ENCODE results near the gene RAB11A.

RAB11A gene

GRCh38 chr15:65909831-65910230, 40.5 kb downstream of the RAB11A start:
- no peak for DNase-seq
- ATAC-seq (ENCODE audit: insufficient read depth, low read depth) = no peak
- no peak for TF ChIP-seq EZH2 (IDR thresholded peaks at IDR 0.05; ENCODE audit: borderline replicate concordance, low read depth, low read length, severe bottlenecking)
- no peak for TF ChIP-seq CTCF (IDR thresholded peaks at IDR 0.05; ENCODE audit: borderline replicate concordance, extremely low read depth, low read length, poor library complexity, severe bottlenecking)
- H3K9me3 ChIP-seq (ENCODE audit: insufficient read depth, low read length, severe bottlenecking) = no peaks in the 10 kb centered on the region
- no peaks in the 10 kb centered on the region for H3K79me2 ChIP-seq (ENCODE audit: insufficient read depth, low read length)
- H3K27ac ChIP-seq (ENCODE audit: low read length) = no peak overlapping the region
- H2AFZ ChIP-seq (ENCODE audit: low read depth, low read length) = no peak overlapping the region
- no peak overlapping the region for H3K4me3 ChIP-seq (ENCODE audit: low read depth in 1 of 2, low read length in 2 of 2)
- no peaks in the 10 kb centered on the region for H3K27me3 ChIP-seq (ENCODE audit: insufficient read depth, low read length, poor library complexity)
- no peaks in the 10 kb centered on the region for H3K4me1 ChIP-seq (ENCODE audit: insufficient read depth, low read length)
- no peaks in the 10 kb centered on the region for H4K20me1 ChIP-seq (ENCODE audit: insufficient read depth, low read length)
- H3K36me3 ChIP-seq (ENCODE audit: insufficient read depth, low read length) = peaks cover 8% of the 10 kb centered on the region
- H3K9ac ChIP-seq (ENCODE audit: low read depth, low read length) = no peak overlapping the region
- no peak overlapping the region for H3K4me2 ChIP-seq (ENCODE audit: insufficient read depth, low read length)

- Histone ChIP-seq H3K27ac (ENCODE audit: low read length) (no peak overlapping the region), H3K79me2 (ENCODE audit: insufficient read depth, low read length) (no peaks in the 10 kb centered on the region), H3K4me3 (ENCODE audit: low read depth in 1 of 2, low read length in 2 of 2) (no peak overlapping the region), H3K4me2 (ENCODE audit: insufficient read depth, low read length) (no peak overlapping the region), H3K9ac (ENCODE audit: low read depth, low read length) (no peak overlapping the region), H2AFZ (ENCODE audit: low read depth, low read length) (no peak overlapping the region), H4K20me1 (ENCODE audit: insufficient read depth, low read length) (no peaks in the 10 kb centered on the region), H3K4me1 (ENCODE audit: insufficient read depth, low read length) (no peaks in the 10 kb centered on the region), H3K27me3 (ENCODE audit: insufficient read depth, low read length, poor library complexity) (no peaks in the 10 kb centered on the region), H3K9me3 (ENCODE audit: insufficient read depth, low read length, severe bottlenecking) (no peaks in the 10 kb centered on the region), H3K36me3 (ENCODE audit: insufficient read depth, low read length) (peaks cover 8% of the 10 kb centered on the region)
- no peak for DNase-seq
- TF ChIP-seq EZH2 (IDR thresholded peaks at IDR 0.05; ENCODE audit: borderline replicate concordance, low read depth, low read length, severe bottlenecking) = no peak
- TF ChIP-seq CTCF (IDR thresholded peaks at IDR 0.05; ENCODE audit: borderline replicate concordance, extremely low read depth, low read length, poor library complexity, severe bottlenecking) = no peak
- no peak for ATAC-seq (ENCODE audit: insufficient read depth, low read depth)
Observed at GRCh38 chr15:65910341-65910740, 41.0 kb downstream of the RAB11A start.

- Histone ChIP-seq H3K4me2 (ENCODE audit: insufficient read depth, low read length) (no peak overlapping the region), H3K4me1 (ENCODE audit: insufficient read depth, low read length) (no peaks in the 10 kb centered on the region), H3K9ac (ENCODE audit: low read depth, low read length) (no peak overlapping the region), H3K27ac (ENCODE audit: low read length) (no peak overlapping the region), H3K4me3 (ENCODE audit: low read depth in 1 of 2, low read length in 2 of 2) (no peak overlapping the region), H3K36me3 (ENCODE audit: insufficient read depth, low read length) (peaks cover under 1% of the 10 kb centered on the region; the same call in 1 of the 2 replicates), H3K79me2 (ENCODE audit: insufficient read depth, low read length) (no peaks in the 10 kb centered on the region), H4K20me1 (ENCODE audit: insufficient read depth, low read length) (no peaks in the 10 kb centered on the region), H3K9me3 (ENCODE audit: insufficient read depth, low read length, severe bottlenecking) (no peaks in the 10 kb centered on the region), H2AFZ (ENCODE audit: low read depth, low read length) (no peak overlapping the region), H3K27me3 (ENCODE audit: insufficient read depth, low read length, poor library complexity) (no peaks in the 10 kb centered on the region)
- no peak for ATAC-seq (ENCODE audit: insufficient read depth, low read depth)
- no peak for DNase-seq
- TF ChIP-seq CTCF (IDR thresholded peaks at IDR 0.05; ENCODE audit: borderline replicate concordance, extremely low read depth, low read length, poor library complexity, severe bottlenecking) (no peak), EZH2 (IDR thresholded peaks at IDR 0.05; ENCODE audit: borderline replicate concordance, low read depth, low read length, severe bottlenecking) (no peak)
Observed at GRCh38 chr15:65912235-65912634, 42.9 kb downstream of the RAB11A start.

All from DND-41 (cell line).